Skeletal muscle tissue (tissue), 4 donors: Measurements from ENCODE around the gene SPEN. TPM values are rescaled to one million over a fixed set of nuclear protein-coding genes. Genes with fewer than 3 reads are reported as not detected.

Experiments
- H3K27ac ChIP-seq: one replicate; pipeline ENCODE4 v1.7.0; 2013; ENCODE audit warnings: mild to moderate bottlenecking, low read depth, low read length, inconsistent platforms
- H3K27me3 ChIP-seq, 3 donors: one replicate each; pipeline ENCODE4 v1.7.0; 2013; ENCODE audit warnings: low read length in 3 of 3; ENCODE audit not compliant: control insufficient read depth in 3 of 3, insufficient read depth in 3 of 3
- H3K36me3 ChIP-seq, 3 donors: one replicate each; pipeline ENCODE4 v1.7.0; 2013; ENCODE audit warnings: low read length in 3 of 3; ENCODE audit not compliant: control insufficient read depth in 3 of 3, insufficient read depth in 3 of 3
- H3K4me1 ChIP-seq, 3 donors: one replicate each; pipeline ENCODE4 v1.7.0; 2013; ENCODE audit warnings: low read length in 3 of 3, mild to moderate bottlenecking in 3 of 3; ENCODE audit not compliant: control insufficient read depth in 3 of 3, insufficient read depth in 3 of 3
- H3K4me3 ChIP-seq, 3 donors: one replicate each; pipeline ENCODE4 v1.7.0; 2013; ENCODE audit warnings: low read length in 3 of 3
- H3K9ac ChIP-seq, 3 donors: one replicate each; pipeline ENCODE4 v1.7.0; 2013; ENCODE audit warnings: low read length in 3 of 3, mild to moderate bottlenecking in 3 of 3, moderate library complexity in 2 of 3, low read depth in 1 of 3
- H3K9me3 ChIP-seq, 3 donors: one replicate each; pipeline ENCODE4 v1.7.0; 2013; ENCODE audit warnings: low read length in 3 of 3; ENCODE audit not compliant: control insufficient read depth in 3 of 3
- total RNA-seq: library from RNA; depleted of rRNA; stranded (reverse); fragments of >200 nt; gene quantifications from one replicate; pipeline ENCODE4 v1.2.3, GENCODE V29; 2014
- donor health status: Osteomylitis.

The SPEN gene
- total RNA-seq, 1 donor from 2014 or later, result 21.4 TPM

GRCh38 chr1:15847893-15848142 is 311 bp downstream of the SPEN start:
- H3K36me3 ChIP-seq, result no peaks in the 10 kb centered on the region
- H3K27ac ChIP-seq, result peak overlapping the region; percentile 97
- peak overlapping the region; percentile 84 to 95 (median 94) for H3K4me3 ChIP-seq
- peaks cover 26 to 35% (median 29%) of the 10 kb centered on the region in 3 donors for H3K4me1 ChIP-seq
- H3K27me3 ChIP-seq, result no peaks in the 10 kb centered on the region
- no peaks in the 10 kb centered on the region for H3K9me3 ChIP-seq
- peak overlapping the region; percentile 98 to 99 (median 99) for H3K9ac ChIP-seq

GRCh38 chr1:15848143-15848928 is 829 bp downstream of the SPEN start:
- peak overlapping the region; percentile 98 to 99 (median 99) for H3K9ac ChIP-seq
- H3K27me3 ChIP-seq, result no peaks in the 10 kb centered on the region
- H3K9me3 ChIP-seq, result no peaks in the 10 kb centered on the region
- peaks cover 26 to 37% (median 31%) of the 10 kb centered on the region in 3 donors for H3K4me1 ChIP-seq
- peak overlapping the region; percentile 97 for H3K27ac ChIP-seq
- no peaks in the 10 kb centered on the region for H3K36me3 ChIP-seq
- H3K4me3 ChIP-seq, result peak overlapping the region; percentile 84 to 95 (median 94)

GRCh38 chr1:15848929-15849774 is 1.6 kb downstream of the SPEN start:
- peaks cover 26 to 37% (median 31%) of the 10 kb centered on the region in 3 donors for H3K4me1 ChIP-seq
- H3K27ac ChIP-seq, result peak overlapping the region; percentile 97
- no peaks in the 10 kb centered on the region for H3K9me3 ChIP-seq
- no peaks in the 10 kb centered on the region for H3K27me3 ChIP-seq
- no peaks in the 10 kb centered on the region for H3K36me3 ChIP-seq
- H3K4me3 ChIP-seq, result peak overlapping the region; percentile 84 to 95 (median 94)
- peak overlapping the region; percentile 98 to 99 (median 99) for H3K9ac ChIP-seq

GRCh38 chr1:15849775-15850324 is 2.3 kb downstream of the SPEN start:
- H3K27me3 ChIP-seq, result no peaks in the 10 kb centered on the region
- H3K9me3 ChIP-seq, result no peaks in the 10 kb centered on the region
- H3K36me3 ChIP-seq, result no peaks in the 10 kb centered on the region
- H3K9ac ChIP-seq, result peak overlapping the region; percentile 98 to 99 (median 99)
- H3K4me3 ChIP-seq, result peak overlapping the region; percentile 84 to 95 (median 94)
- peak overlapping the region; percentile 97 for H3K27ac ChIP-seq
- H3K4me1 ChIP-seq, result peaks cover 26 to 37% (median 31%) of the 10 kb centered on the region in 3 donors

GRCh38 chr1:15850471-15851001 is 3.0 kb downstream of the SPEN start:
- Histone ChIP-seq H3K27me3 (no peaks in the 10 kb centered on the region), H3K4me1 (peaks cover 24 to 37% (median 31%) of the 10 kb centered on the region in 3 donors), H3K9me3 (no peaks in the 10 kb centered on the region), H3K36me3 (no peaks in the 10 kb centered on the region), H3K9ac (peak overlapping the region; percentile 98 to 99 (median 99)), H3K27ac (peak overlapping the region; percentile 97), H3K4me3 (peak overlapping the region; percentile 84 to 95 (median 94))

- Histone ChIP-seq H3K4me1 (peaks cover 23 to 36% (median 31%) of the 10 kb centered on the region in 3 donors), H3K9me3 (no peaks in the 10 kb centered on the region), H3K27ac (peak overlapping the region; percentile 75), H3K36me3 (no peaks in the 10 kb centered on the region), H3K9ac (peak overlapping the region in 2 of 3 donors; percentile 5 to 39), H3K27me3 (no peaks in the 10 kb centered on the region), H3K4me3 (peak overlapping the region in 1 of 3 donors; percentile 14)
Measured at GRCh38 chr1:15851210-15852035, 3.9 kb downstream of the SPEN start.

- H3K27me3 ChIP-seq, result no peaks in the 10 kb centered on the region
- H3K9me3 ChIP-seq, result no peaks in the 10 kb centered on the region
- no peaks in the 10 kb centered on the region for H3K36me3 ChIP-seq
- H3K4me3 ChIP-seq, result no peak overlapping the region
- H3K9ac ChIP-seq, result peak overlapping the region in 2 of 3 donors; percentile 5 to 39
- peaks cover 19 to 31% (median 30%) of the 10 kb centered on the region in 3 donors for H3K4me1 ChIP-seq
- peak overlapping the region; percentile 75 for H3K27ac ChIP-seq
Measured at GRCh38 chr1:15852036-15852827, 4.7 kb downstream of the SPEN start.

GRCh38 chr1:15852828-15853302 is 5.4 kb downstream of the SPEN start:
- H3K4me3 ChIP-seq, result no peak overlapping the region
- no peak overlapping the region for H3K9ac ChIP-seq
- peaks cover 19 to 31% (median 30%) of the 10 kb centered on the region in 3 donors for H3K4me1 ChIP-seq
- H3K27me3 ChIP-seq, result no peaks in the 10 kb centered on the region
- no peaks in the 10 kb centered on the region for H3K36me3 ChIP-seq
- peak overlapping the region; percentile 39 for H3K27ac ChIP-seq
- H3K9me3 ChIP-seq, result no peaks in the 10 kb centered on the region
